Glutamatergic neuron (in vitro differentiated cells): ENCODE data around the gene EPB41L5. TPM values are rescaled to one million over a fixed set of nuclear protein-coding genes. Genes with fewer than 3 reads are reported as not detected.

ENCODE experiments used
- DNase-seq: peaks from one replicate; pipeline ENCODE4 v3.0.0; 2022
- H3K27ac Mint-ChIP-seq: one replicate; pipeline ENCODE4 v1.8.0; 2020; ENCODE audit warnings: mild to moderate bottlenecking, mixed read lengths, inconsistent platforms; ENCODE audit not compliant: unreplicated experiment
- H3K27me3 Mint-ChIP-seq: one replicate; pipeline ENCODE4 v1.8.0; 2020; ENCODE audit warnings: mild to moderate bottlenecking, moderate library complexity, mixed read lengths, inconsistent platforms; ENCODE audit not compliant: unreplicated experiment
- H3K36me3 Mint-ChIP-seq: one replicate; pipeline ENCODE4 v1.8.0; 2020; ENCODE audit warnings: mild to moderate bottlenecking, mixed read lengths, inconsistent platforms; ENCODE audit not compliant: unreplicated experiment
- H3K4me1 Mint-ChIP-seq: one replicate; pipeline ENCODE4 v1.8.0; 2020; ENCODE audit warnings: mild to moderate bottlenecking, low read depth, mixed read lengths, inconsistent platforms; ENCODE audit not compliant: unreplicated experiment
- H3K4me3 Mint-ChIP-seq: one replicate; pipeline ENCODE4 v1.8.0; 2020; ENCODE audit warnings: mild to moderate bottlenecking, mixed read lengths, inconsistent platforms; ENCODE audit not compliant: unreplicated experiment
- H3K9me3 Mint-ChIP-seq: one replicate; pipeline ENCODE4 v1.8.0; 2020; ENCODE audit warnings: mild to moderate bottlenecking, moderate library complexity, mixed read lengths, inconsistent platforms; ENCODE audit not compliant: unreplicated experiment
- CTCF ChIP-seq: fragments of 200-600 bp; sonication (generic); IDR thresholded peaks from one replicate; pipeline ENCODE4 v1.5.0; 2021; ENCODE audit not compliant: partially characterized antibody, unreplicated experiment
- total RNA-seq: library from RNA; stranded (reverse); fragmentation: NEBNext Ultra II Directional; extraction: Animal tissue kit (Norgen Biotek cat#: 25700); gene quantifications from one replicate; pipeline ENCODE4 v1.2.1, GENCODE V29; 2021; ENCODE audit not compliant: unreplicated experiment

EPB41L5 gene
- total RNA-seq, 1 donor from 2014 or later = 71.7 TPM

GRCh38 chr2:120075545-120075944 lies 62.7 kb downstream of the EPB41L5 start:
- no peak overlapping the region for H3K27ac Mint-ChIP-seq
- TF ChIP-seq CTCF = no peak
- no peak overlapping the region for H3K4me3 Mint-ChIP-seq
- peaks cover 10% of the 10 kb centered on the region for H3K36me3 Mint-ChIP-seq
- peaks cover 3% of the 10 kb centered on the region for H3K9me3 Mint-ChIP-seq
- no peak for DNase-seq
- H3K4me1 Mint-ChIP-seq = no peaks in the 10 kb centered on the region
- peaks cover 1% of the 10 kb centered on the region for H3K27me3 Mint-ChIP-seq

- Mint-ChIP-seq H3K4me3 (no peak overlapping the region), H3K27me3 (peaks cover 1% of the 10 kb centered on the region), H3K36me3 (peaks cover 17% of the 10 kb centered on the region), H3K4me1 (no peaks in the 10 kb centered on the region), H3K9me3 (peaks cover 3% of the 10 kb centered on the region), H3K27ac (no peak overlapping the region)
- no peak for DNase-seq
- no peak for TF ChIP-seq CTCF
Observed at GRCh38 chr2:120077896-120078295, 65.0 kb downstream of the EPB41L5 start.

- Mint-ChIP-seq H3K4me1 (no peaks in the 10 kb centered on the region), H3K4me3 (no peak overlapping the region), H3K27me3 (peaks cover 1% of the 10 kb centered on the region), H3K27ac (peak overlapping the region; percentile 50), H3K9me3 (peaks cover 3% of the 10 kb centered on the region), H3K36me3 (peaks cover 21% of the 10 kb centered on the region)
- no peak for TF ChIP-seq CTCF
- DNase-seq = no peak
Observed at GRCh38 chr2:120079647-120080046, 66.8 kb downstream of the EPB41L5 start.

GRCh38 chr2:120091436-120091835 lies 78.6 kb downstream of the EPB41L5 start:
- H3K27me3 Mint-ChIP-seq = no peaks in the 10 kb centered on the region
- no peak for TF ChIP-seq CTCF
- no peaks in the 10 kb centered on the region for H3K36me3 Mint-ChIP-seq
- peaks cover 2% of the 10 kb centered on the region for H3K9me3 Mint-ChIP-seq
- H3K4me1 Mint-ChIP-seq = no peaks in the 10 kb centered on the region
- H3K4me3 Mint-ChIP-seq = no peak overlapping the region
- no peak overlapping the region for H3K27ac Mint-ChIP-seq
- no peak for DNase-seq

- H3K36me3 Mint-ChIP-seq = no peaks in the 10 kb centered on the region
Observed at GRCh38 chr2:120094795-120095194, 81.9 kb downstream of the EPB41L5 start.

More at GRCh38 chr2:120094795-120095194, 81.9 kb downstream of the EPB41L5 start:
- peaks cover 2% of the 10 kb centered on the region for H3K9me3 Mint-ChIP-seq
- no peaks in the 10 kb centered on the region for H3K4me1 Mint-ChIP-seq
- H3K4me3 Mint-ChIP-seq = no peak overlapping the region
- no peaks in the 10 kb centered on the region for H3K27me3 Mint-ChIP-seq
- TF ChIP-seq CTCF = no peak
- H3K27ac Mint-ChIP-seq = no peak overlapping the region
- DNase-seq = no peak
